Gastrocnemius medialis (tissue), 4 donors: Measurements from ENCODE around the gene KRTAP17-1.

ENCODE experiments used
- POLR2A ChIP-seq, 2 donors: fragments of 450-650 bp; IDR thresholded peaks; one replicate each; pipeline ENCODE4 v1.6.1; 2017; ENCODE audit warnings: antibody characterized with exemption in 2 of 2, mild to moderate bottlenecking in 2 of 2, moderate library complexity in 2 of 2
- TF ChIP-seq, protein P1 (sequence below), 5 experiments: fragments of 450-650 bp in 3 of 5; fragments of 200-600 bp in 2 of 5; sonication (generic) in 2 of 5; IDR thresholded peaks in 4 of 5; conservative IDR thresholded peaks in 1 of 5; 1 replicate in 4 of 5; 2 replicates in 1 of 5; pipeline ENCODE4 v1.5.1; 2016 to 2019; ENCODE audit warnings: antibody characterized with exemption in 5 of 5, mild to moderate bottlenecking in 3 of 5, moderate library complexity in 3 of 5

DNA sequence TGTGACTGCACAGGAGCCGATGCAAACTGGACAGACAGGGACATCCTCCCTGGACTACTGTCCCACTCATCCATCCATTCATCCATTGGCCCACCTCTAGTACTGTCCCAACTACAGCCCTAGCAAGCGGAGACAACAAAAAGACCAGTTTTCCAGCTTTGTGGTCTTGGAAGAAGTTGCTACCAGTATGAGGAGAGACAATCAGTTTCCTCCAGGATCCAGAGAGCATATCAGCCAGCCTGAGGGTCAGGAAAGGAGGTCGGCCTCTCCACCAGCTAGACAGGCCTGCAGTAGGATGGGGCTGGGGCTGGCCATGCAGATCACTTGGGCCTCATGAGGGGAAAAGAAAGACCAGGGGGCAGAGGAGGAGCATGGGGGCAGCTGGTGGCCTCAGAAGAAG is 18.3 kb upstream of the KRTAP17-1 start:
- TF ChIP-seq, protein P1, sequence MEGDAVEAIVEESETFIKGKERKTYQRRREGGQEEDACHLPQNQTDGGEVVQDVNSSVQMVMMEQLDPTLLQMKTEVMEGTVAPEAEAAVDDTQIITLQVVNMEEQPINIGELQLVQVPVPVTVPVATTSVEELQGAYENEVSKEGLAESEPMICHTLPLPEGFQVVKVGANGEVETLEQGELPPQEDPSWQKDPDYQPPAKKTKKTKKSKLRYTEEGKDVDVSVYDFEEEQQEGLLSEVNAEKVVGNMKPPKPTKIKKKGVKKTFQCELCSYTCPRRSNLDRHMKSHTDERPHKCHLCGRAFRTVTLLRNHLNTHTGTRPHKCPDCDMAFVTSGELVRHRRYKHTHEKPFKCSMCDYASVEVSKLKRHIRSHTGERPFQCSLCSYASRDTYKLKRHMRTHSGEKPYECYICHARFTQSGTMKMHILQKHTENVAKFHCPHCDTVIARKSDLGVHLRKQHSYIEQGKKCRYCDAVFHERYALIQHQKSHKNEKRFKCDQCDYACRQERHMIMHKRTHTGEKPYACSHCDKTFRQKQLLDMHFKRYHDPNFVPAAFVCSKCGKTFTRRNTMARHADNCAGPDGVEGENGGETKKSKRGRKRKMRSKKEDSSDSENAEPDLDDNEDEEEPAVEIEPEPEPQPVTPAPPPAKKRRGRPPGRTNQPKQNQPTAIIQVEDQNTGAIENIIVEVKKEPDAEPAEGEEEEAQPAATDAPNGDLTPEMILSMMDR (IDR thresholded peaks at IDR 0.05 in 4 of 5, conservative IDR thresholded peaks at IDR 0.05 in 1 of 5), result no peak
- TF ChIP-seq POLR2A (IDR thresholded peaks at IDR 0.05), result no peak
